CD8-positive, alpha-beta memory T cell (primary cell): ENCODE results near the gene TPM3. TPM values are rescaled to one million over a fixed set of nuclear protein-coding genes. Genes with fewer than 3 reads are reported as not detected.
A peak's percentile ranks its signal among the peaks of the same experiment; 100 is the strongest.

Experiments
- CTCF ChIA-PET: fragments of 350-600 bp; sonication (Branson Sonifier 250); formaldehyde crosslinking; loops from one replicate; lab custom pipeline; 2021; ENCODE audit warnings: antibody characterized with exemption; lab: Charles Lee
- POLR2A ChIA-PET: fragments of 350-600 bp; sonication (Branson Sonifier 250); formaldehyde crosslinking; loops from one replicate; lab custom pipeline; 2021; ENCODE audit warnings: antibody characterized with exemption; lab: Charles Lee
- DNase-seq, 5 donors: peaks; one replicate each; pipeline versions ENCODE4 v3.0.0 to v3.0.0-alpha.2; 2020 to 2022; ENCODE audit warnings: mixed read lengths in 1 of 5
- H3K27ac ChIP-seq: one replicate; pipeline ENCODE4 v1.7.0; 2013; ENCODE audit warnings: low read depth, mild to moderate bottlenecking, low read length, moderate library complexity
- H3K27me3 ChIP-seq: 2 replicates; pipeline ENCODE4 v1.7.0; 2013; ENCODE audit warnings: low read length, mild to moderate bottlenecking; ENCODE audit not compliant: insufficient read depth, poor library complexity, severe bottlenecking
- H3K36me3 ChIP-seq: 2 replicates; pipeline ENCODE4 v1.7.0; 2013; ENCODE audit warnings: mild to moderate bottlenecking, low read length, moderate library complexity; ENCODE audit not compliant: insufficient read depth
- H3K4me1 ChIP-seq: 2 replicates; pipeline ENCODE4 v1.7.0; 2013; ENCODE audit warnings: mild to moderate bottlenecking, low read length, moderate library complexity; ENCODE audit not compliant: insufficient read depth
- H3K4me3 ChIP-seq: 2 replicates; pipeline ENCODE4 v1.7.0; 2013; ENCODE audit warnings: mild to moderate bottlenecking, low read length
- H3K9me3 ChIP-seq: 2 replicates; pipeline ENCODE4 v1.7.0; 2013; ENCODE audit warnings: mild to moderate bottlenecking, low read length
- H3K27ac Mint-ChIP-seq, 8 donors: one replicate each; pipeline ENCODE4 v1.8.0; 2020 to 2021; ENCODE audit warnings: mixed read lengths in 8 of 8, mild to moderate bottlenecking in 6 of 8, inconsistent platforms in 3 of 8, moderate library complexity in 3 of 8
- H3K27me3 Mint-ChIP-seq, 2 donors: one replicate each; pipeline ENCODE4 v1.8.0; 2020 to 2021; ENCODE audit warnings: mixed read lengths in 2 of 2, mild to moderate bottlenecking in 1 of 2, moderate library complexity in 1 of 2
- H3K36me3 Mint-ChIP-seq, 3 donors: one replicate each; pipeline ENCODE4 v1.8.0; 2020 to 2021; ENCODE audit warnings: mixed read lengths in 3 of 3, inconsistent platforms in 1 of 3, mild to moderate bottlenecking in 1 of 3
- H3K4me1 Mint-ChIP-seq, 3 donors: one replicate each; pipeline ENCODE4 v1.8.0; 2020 to 2021; ENCODE audit warnings: mixed read lengths in 3 of 3, inconsistent platforms in 1 of 3, mild to moderate bottlenecking in 1 of 3
- H3K4me3 Mint-ChIP-seq, 7 donors: one replicate each; pipeline ENCODE4 v1.8.0; 2020 to 2021; ENCODE audit warnings: mixed read lengths in 7 of 7, mild to moderate bottlenecking in 6 of 7, moderate library complexity in 4 of 7, inconsistent platforms in 2 of 7
- H3K9me3 Mint-ChIP-seq, 5 donors: one replicate each; pipeline ENCODE4 v1.8.0; 2020 to 2022; ENCODE audit warnings: mixed read lengths in 5 of 5, mild to moderate bottlenecking in 3 of 5, moderate library complexity in 2 of 5, inconsistent platforms in 1 of 5
- polyA plus RNA-seq: library from polyadenylated mRNA; unstranded; fragments of 300-500 nt; fragmentation: Illumina TruSeq; gene quantifications from one replicate; pipeline ENCODE4 v1.2.3, GENCODE V29; 2021
- total RNA-seq, 2 experiments: library from RNA; stranded (reverse); gene quantifications; one replicate each; pipeline ENCODE4 v1.2.3, GENCODE V29; 2021

Gene TPM3
- total and polyA plus RNA-seq, 3 experiments from 2014 or later, result 802 to 948 (median 863) TPM

DNA sequence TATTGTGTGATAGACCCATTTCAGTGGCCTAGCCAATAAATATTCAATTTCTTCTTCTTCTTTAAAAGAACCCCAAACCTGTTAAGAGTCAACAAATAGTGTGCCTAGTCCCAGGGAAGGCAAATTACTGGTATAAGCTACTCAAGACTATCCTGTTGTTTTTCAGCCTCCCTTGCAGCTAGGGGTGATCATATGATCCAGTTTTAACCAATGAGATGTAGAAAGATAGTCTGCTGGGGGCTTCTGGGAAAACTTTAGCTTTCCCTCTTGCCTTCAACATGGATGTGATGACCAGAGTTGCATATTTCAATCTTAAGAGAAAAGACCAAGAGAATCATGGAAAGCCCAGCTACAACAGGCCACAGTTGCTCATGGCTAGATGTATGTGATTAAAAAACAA, 32.3 kb downstream of the TPM3 start:
- POLR2A ChIA-PET, result interaction anchor here (0.6 kb wide), 1 partner anchor 22 kb away, joined by 3 read pairs; no protein-coding TSS in a partner anchor
- H3K27ac Mint-ChIP-seq, result peak overlapping the region; percentile 82 to 98 (median 94)
- H3K4me3 Mint-ChIP-seq, result no peak overlapping the region
- Histone ChIP-seq H3K4me1 (peaks cover 61% of the 10 kb centered on the region), H3K27ac (peak overlapping the region; percentile 56), H3K36me3 (peaks cover 55% of the 10 kb centered on the region), H3K9me3 (no peaks in the 10 kb centered on the region), H3K27me3 (no peaks in the 10 kb centered on the region), H3K4me3 (no peak overlapping the region)
- CTCF ChIA-PET, result interaction anchor here (1.4 to 1.9 kb wide), 4 partner anchors 9 to 21 kb away, joined by 3 to 7 read pairs (median 4); no protein-coding TSS in a partner anchor
- no peak for DNase-seq
- peaks cover 0 to 2% of the 10 kb centered on the region in 2 donors for H3K27me3 Mint-ChIP-seq
- H3K9me3 Mint-ChIP-seq, result peaks cover 0 to 3% (median 0%) of the 10 kb centered on the region in 5 donors
- peaks cover 33 to 84% (median 33%) of the 10 kb centered on the region in 3 donors for H3K36me3 Mint-ChIP-seq
- H3K4me1 Mint-ChIP-seq, result peaks cover 45 to 73% (median 69%) of the 10 kb centered on the region in 3 donors

DNA sequence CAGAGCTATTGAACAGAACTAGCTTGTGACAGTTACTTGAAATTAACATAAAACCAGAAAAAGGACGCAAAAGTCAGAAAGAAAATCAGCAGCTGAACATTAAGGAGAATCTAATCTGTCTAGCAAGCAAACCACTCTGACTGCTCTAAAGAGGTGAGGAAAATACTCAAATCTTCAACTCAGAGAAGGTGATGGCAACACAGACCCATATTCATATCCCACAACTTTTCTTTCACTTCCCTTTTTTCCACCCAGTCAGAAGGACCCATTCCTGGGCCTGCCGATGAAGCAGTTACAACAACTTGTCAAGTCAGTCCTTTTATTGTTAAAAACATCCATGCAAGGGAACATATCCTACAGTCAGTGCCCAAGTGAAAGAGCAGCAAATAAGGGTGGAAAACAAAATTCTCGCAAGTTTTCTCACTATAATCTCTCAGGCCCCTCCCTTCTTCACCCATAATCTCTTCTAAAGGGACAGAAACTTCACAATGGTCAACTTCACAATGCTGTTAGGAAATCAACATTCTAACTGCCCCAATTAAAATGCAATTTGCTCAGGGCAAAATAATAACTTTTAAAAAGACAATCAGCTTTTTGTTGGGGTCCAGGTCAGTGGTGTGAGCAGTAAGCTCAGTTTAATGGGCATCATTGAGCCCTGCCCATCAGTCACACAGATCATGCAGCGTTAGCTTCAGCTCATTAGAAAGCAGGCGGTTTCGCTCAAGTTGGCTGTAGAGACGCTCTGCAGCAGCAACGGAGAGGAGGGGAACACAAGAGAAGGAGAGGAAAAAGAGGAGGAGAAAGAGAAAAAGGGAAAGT, 33.4 kb downstream of the TPM3 start:
- Histone ChIP-seq H3K27ac (peak overlapping the region; percentile 56), H3K4me1 (peaks cover 71% of the 10 kb centered on the region), H3K9me3 (no peaks in the 10 kb centered on the region), H3K4me3 (peak overlapping the region; percentile 4), H3K27me3 (no peaks in the 10 kb centered on the region), H3K36me3 (peaks cover 51% of the 10 kb centered on the region)
- CTCF ChIA-PET, result interaction anchor here (1.3 to 1.9 kb wide), 5 partner anchors 10 to 177 kb away, joined by 3 to 6 read pairs (median 4); no protein-coding TSS in a partner anchor
- H3K27ac Mint-ChIP-seq, result peak overlapping the region; percentile 82 to 98 (median 94)
- peaks cover 24 to 84% (median 30%) of the 10 kb centered on the region in 3 donors for H3K36me3 Mint-ChIP-seq
- H3K4me1 Mint-ChIP-seq, result peaks cover 46 to 74% (median 70%) of the 10 kb centered on the region in 3 donors
- no peak for DNase-seq
- peak overlapping the region in 6 of 7 donors; percentile 65 to 86 (median 74) for H3K4me3 Mint-ChIP-seq
- peaks cover 0 to 2% of the 10 kb centered on the region in 2 donors for H3K27me3 Mint-ChIP-seq
- POLR2A ChIA-PET, result interaction anchor here (0.5 to 1.7 kb wide), 8 partner anchors 20 to 235 kb away, joined by 3 to 10 read pairs (median 6); partner anchors contain the start of genes RPS27 and UBAP2L
- peaks cover 0 to 3% (median 0%) of the 10 kb centered on the region in 5 donors for H3K9me3 Mint-ChIP-seq

DNA sequence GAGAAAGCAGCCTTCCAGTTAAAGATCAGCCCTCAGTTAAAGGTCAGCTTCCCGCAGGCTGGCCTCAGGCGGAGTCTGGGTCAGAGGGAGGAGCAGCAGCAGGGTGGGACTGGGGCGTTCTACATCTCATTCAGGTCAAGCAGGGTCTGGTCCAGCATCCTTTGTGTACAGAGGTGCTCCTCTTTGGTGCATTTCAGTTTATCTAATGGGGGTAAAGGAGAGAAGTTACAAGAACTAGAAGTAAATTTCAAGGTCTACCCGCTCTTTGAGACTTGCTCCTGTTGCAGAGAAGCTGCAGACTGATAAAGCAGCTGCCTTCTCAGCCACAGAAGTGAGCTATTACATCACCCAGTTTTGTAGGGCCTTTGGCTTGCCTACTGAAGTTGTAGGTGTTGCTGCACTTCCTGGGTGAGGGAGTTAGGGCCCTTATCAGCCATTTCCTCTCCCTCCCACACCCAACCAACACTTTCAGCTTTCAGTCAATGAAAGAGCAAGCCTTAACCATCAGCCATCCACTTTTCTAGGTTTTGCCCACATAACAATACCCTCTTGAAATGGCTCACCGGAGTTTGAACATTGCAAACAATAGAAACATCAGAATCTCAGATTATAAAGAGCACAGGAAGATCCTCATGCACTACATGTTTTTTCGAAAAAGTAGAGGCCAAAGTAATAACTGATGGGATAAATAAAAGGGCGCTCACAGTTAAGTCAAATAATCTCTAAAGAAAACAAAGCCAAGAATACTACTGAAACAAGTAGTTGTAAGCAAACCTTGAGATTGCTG, 34.2 kb downstream of the TPM3 start:
- H3K9me3 Mint-ChIP-seq, result peaks cover 0 to 3% (median 0%) of the 10 kb centered on the region in 5 donors
- ChIA-PET CTCF (interaction anchor here (1.3 to 1.9 kb wide), 3 partner anchors 17 to 178 kb away, joined by 3 to 6 read pairs (median 5); no protein-coding TSS in a partner anchor), POLR2A (interaction anchor here (0.5 to 1.7 kb wide), 8 partner anchors 21 to 234 kb away, joined by 3 to 10 read pairs (median 6); partner anchors contain the start of genes RPS27 and UBAP2L)
- Histone ChIP-seq H3K27ac (peak overlapping the region; percentile 56), H3K27me3 (no peaks in the 10 kb centered on the region), H3K4me3 (peak overlapping the region; percentile 4), H3K36me3 (peaks cover 46% of the 10 kb centered on the region), H3K4me1 (peaks cover 73% of the 10 kb centered on the region), H3K9me3 (no peaks in the 10 kb centered on the region)
- peaks cover 21 to 76% (median 24%) of the 10 kb centered on the region in 3 donors for H3K36me3 Mint-ChIP-seq
- H3K4me3 Mint-ChIP-seq, result peak overlapping the region; percentile 16 to 86 (median 67)
- peak overlapping the region; percentile 82 to 98 (median 94) for H3K27ac Mint-ChIP-seq
- peaks cover 44 to 71% (median 62%) of the 10 kb centered on the region in 3 donors for H3K4me1 Mint-ChIP-seq
- H3K27me3 Mint-ChIP-seq, result peaks cover 0 to under 1% of the 10 kb centered on the region in 2 donors
- DNase-seq, result peak; percentile 49 to 85 (median 81)

DNA sequence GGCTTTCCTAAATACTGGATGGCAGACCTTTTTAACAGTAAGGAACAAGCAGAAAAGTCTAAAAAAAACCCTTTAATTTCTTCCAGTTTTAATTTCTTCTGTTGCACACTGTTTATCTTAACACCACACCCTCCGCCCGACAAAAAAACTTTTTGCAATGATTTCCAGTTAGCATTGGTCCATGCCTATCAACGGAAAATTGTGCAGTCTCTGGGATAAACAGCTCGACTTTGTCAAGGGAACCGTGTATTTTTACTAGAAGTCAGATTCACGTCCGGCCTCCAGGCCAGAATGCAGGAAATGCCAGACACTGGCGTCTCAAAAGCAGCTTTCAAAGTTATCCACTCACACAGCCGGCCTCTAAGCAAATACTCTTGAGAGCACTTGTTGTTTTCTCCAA, 36.6 kb downstream of the TPM3 start:
- peaks cover 67% of the 10 kb centered on the region for H3K4me1 ChIP-seq
- Mint-ChIP-seq H3K27me3 (no peaks in the 10 kb centered on the region), H3K4me3 (no peak overlapping the region), H3K36me3 (peaks cover 18 to 53% (median 18%) of the 10 kb centered on the region in 3 donors), H3K4me1 (peaks cover 44 to 57% (median 54%) of the 10 kb centered on the region in 3 donors), H3K9me3 (peaks cover 0 to 3% (median 0%) of the 10 kb centered on the region in 5 donors), H3K27ac (peak overlapping the region in 7 of 8 donors; percentile 42 to 93 (median 66))
- ChIA-PET CTCF (interaction anchor here (1.5 kb wide), 2 partner anchors 21 to 148 kb away, joined by 3 read pairs; no protein-coding TSS in a partner anchor), POLR2A (no interaction called here)
- no peak overlapping the region for H3K4me3 ChIP-seq
- peak overlapping the region; percentile 38 for H3K27ac ChIP-seq
- no peaks in the 10 kb centered on the region for H3K27me3 ChIP-seq
- peaks cover 24% of the 10 kb centered on the region for H3K36me3 ChIP-seq
- no peaks in the 10 kb centered on the region for H3K9me3 ChIP-seq
- no peak for DNase-seq

DNA sequence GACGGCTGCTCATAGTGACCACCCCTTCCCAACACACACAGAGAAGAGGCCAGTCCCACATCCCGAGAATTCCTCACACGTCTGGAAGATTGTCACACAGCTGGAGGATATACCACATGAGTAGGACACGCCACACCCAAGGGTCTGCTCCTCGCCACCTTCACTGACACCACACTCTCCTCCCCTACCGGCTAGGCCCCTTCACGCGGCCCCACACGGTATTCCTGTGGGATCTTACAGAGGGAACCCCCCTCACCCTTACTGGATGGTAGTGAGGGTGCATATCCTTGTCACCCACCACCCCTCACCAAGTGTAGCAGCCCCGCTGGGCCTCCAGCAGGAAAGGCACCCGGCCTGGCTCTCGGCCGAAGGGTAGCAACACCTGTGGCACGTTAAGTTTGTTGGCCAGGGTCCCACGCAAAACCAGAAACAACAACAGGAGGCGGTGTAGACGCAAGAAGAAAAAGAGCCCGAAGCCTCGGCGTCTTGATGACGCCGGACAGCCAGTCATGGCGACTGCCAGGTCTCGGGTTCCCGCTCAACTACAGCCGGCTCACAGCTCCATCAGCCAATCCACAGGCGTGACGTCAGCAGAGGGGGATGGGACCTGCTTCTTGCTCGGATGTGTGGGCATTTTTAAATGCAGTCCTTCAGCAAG, 37.2 kb downstream of the TPM3 start, which contains the start of gene NUP210L:
NUP210L (minus strand) TSS at position 540 of the 658 bp plus-strand sequence.
- Histone ChIP-seq H3K27ac (peak within 1 kb of the TSS; percentile 38), H3K4me1 (peaks cover 61% of the 10 kb centered on the region), H3K36me3 (peaks cover 18% of the 10 kb centered on the region), H3K4me3 (no peak within 1 kb of the TSS), H3K9me3 (no peaks in the 10 kb centered on the region), H3K27me3 (no peaks in the 10 kb centered on the region)
- no peaks in the 10 kb centered on the region for H3K27me3 Mint-ChIP-seq
- H3K36me3 Mint-ChIP-seq, result peaks cover 15 to 48% (median 15%) of the 10 kb centered on the region in 3 donors
- no peak within 1 kb of the TSS for H3K4me3 Mint-ChIP-seq
- DNase-seq, result no peak
- H3K27ac Mint-ChIP-seq, result peak within 1 kb of the TSS; percentile 53 to 93 (median 84)
- peaks cover 0 to 3% (median 0%) of the 10 kb centered on the region in 5 donors for H3K9me3 Mint-ChIP-seq
- CTCF ChIA-PET, result no interaction called here
- H3K4me1 Mint-ChIP-seq, result peaks cover 41 to 52% (median 49%) of the 10 kb centered on the region in 3 donors
- POLR2A ChIA-PET, result no interaction called here

DNA sequence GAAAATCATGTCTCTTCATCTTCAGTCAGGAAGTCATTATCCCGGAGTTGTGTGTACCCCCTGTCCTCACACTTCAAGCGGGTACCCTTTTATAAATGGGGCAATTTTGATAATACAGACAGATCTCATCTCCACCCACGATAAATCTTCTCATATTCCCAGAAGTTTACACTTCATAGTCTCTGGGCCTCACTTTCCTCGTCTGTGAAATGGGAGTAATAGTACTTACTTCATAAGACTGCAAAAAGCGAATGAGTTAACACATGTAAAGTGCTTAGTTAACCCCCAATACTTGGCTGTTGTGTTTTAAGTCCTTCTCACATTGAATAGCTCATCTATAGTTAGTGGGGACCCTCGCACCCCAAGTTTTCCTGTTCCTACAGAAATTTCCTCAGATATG, 37.8 kb downstream of the TPM3 start:
- Histone ChIP-seq H3K9me3 (no peaks in the 10 kb centered on the region), H3K4me1 (peaks cover 55% of the 10 kb centered on the region), H3K27ac (no peak overlapping the region), H3K36me3 (peaks cover 14% of the 10 kb centered on the region), H3K27me3 (no peaks in the 10 kb centered on the region), H3K4me3 (no peak overlapping the region)
- peaks cover 0 to 2% (median 0%) of the 10 kb centered on the region in 5 donors for H3K9me3 Mint-ChIP-seq
- ChIA-PET POLR2A (no interaction called here), CTCF (no interaction called here)
- peaks cover 10 to 42% (median 11%) of the 10 kb centered on the region in 3 donors for H3K36me3 Mint-ChIP-seq
- no peaks in the 10 kb centered on the region for H3K27me3 Mint-ChIP-seq
- no peak for DNase-seq
- peak overlapping the region; percentile 43 to 92 (median 84) for H3K27ac Mint-ChIP-seq
- H3K4me1 Mint-ChIP-seq, result peaks cover 35 to 45% (median 43%) of the 10 kb centered on the region in 3 donors
- H3K4me3 Mint-ChIP-seq, result no peak overlapping the region

DNA sequence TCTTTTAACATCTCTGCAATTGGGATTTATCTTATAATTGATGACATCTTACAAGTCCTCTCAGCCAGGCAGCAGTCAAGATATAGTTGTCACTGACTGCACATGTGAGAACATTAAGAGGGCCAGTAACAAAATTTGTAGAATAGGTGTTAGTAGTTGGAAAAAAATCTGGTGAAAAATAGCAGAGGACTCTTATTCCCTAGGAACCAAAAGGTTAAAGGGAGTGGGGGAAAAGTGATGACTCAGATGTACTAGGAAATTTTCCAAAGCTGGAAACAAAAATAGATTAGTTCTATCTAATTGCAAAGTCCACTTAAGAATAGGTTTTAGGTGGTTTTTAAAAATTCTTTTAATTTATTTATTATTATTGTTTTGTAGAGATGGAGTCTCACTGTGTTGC, 40.6 kb downstream of the TPM3 start:
- H3K4me1 Mint-ChIP-seq, result peaks cover 14 to 26% (median 20%) of the 10 kb centered on the region in 3 donors

More for the DNA sequence above, 40.6 kb downstream of the TPM3 start:
- Mint-ChIP-seq H3K27ac (peak overlapping the region in 4 of 8 donors; percentile 45 to 77 (median 55)), H3K4me3 (no peak overlapping the region), H3K9me3 (no peaks in the 10 kb centered on the region), H3K36me3 (peaks cover 0 to 24% (median 0%) of the 10 kb centered on the region in 3 donors), H3K27me3 (no peaks in the 10 kb centered on the region)
- H3K27me3 ChIP-seq, result no peaks in the 10 kb centered on the region
- H3K9me3 ChIP-seq, result no peaks in the 10 kb centered on the region
- H3K27ac ChIP-seq, result no peak overlapping the region
- no peak overlapping the region for H3K4me3 ChIP-seq
- peaks cover 29% of the 10 kb centered on the region for H3K4me1 ChIP-seq
- ChIA-PET CTCF (no interaction called here), POLR2A (no interaction called here)
- DNase-seq, result no peak
- H3K36me3 ChIP-seq, result peaks cover 14% of the 10 kb centered on the region
